OCI-LY1 (cell line): ENCODE measurements around the gene RIOK3.

ENCODE experiments used
- CTCF ChIP-seq: fragments of 200-600 bp; sonication (generic), shearing (Covaris generic); IDR thresholded peaks from 2 replicates; pipeline ENCODE4 v1.5.1; 2017; ENCODE audit warnings: mild to moderate bottlenecking, antibody characterized with exemption, low read length, moderate library complexity, mixed read lengths
- EZH2 ChIP-seq: fragments of 200-600 bp; sonication (generic), shearing (Covaris generic); IDR thresholded peaks from 2 replicates; pipeline ENCODE4 v1.8.0; 2017; ENCODE audit warnings: borderline replicate concordance, mixed run types, mild to moderate bottlenecking, antibody characterized with exemption, low read length, moderate library complexity, mixed read lengths

- TF ChIP-seq CTCF (no peak), EZH2 (no peak)
Measured at GRCh38 chr18:23512641-23513040, 59.6 kb downstream of the RIOK3 start.
